GM18858 (cell line): Measurements from ENCODE around the gene OVOL1.
"Not testable (repeated sequence)": the region's sequence is repeated elsewhere in the genome, so short reads cannot be mapped to it uniquely, and the experiment has no call there.

Experiments
- ATAC-seq: cut with Tn5 transposase; IDR thresholded peaks from one replicate; pipeline ENCODE4 v1.9.1; 2021; ENCODE audit not compliant: unreplicated experiment

Gene OVOL1

DNA sequence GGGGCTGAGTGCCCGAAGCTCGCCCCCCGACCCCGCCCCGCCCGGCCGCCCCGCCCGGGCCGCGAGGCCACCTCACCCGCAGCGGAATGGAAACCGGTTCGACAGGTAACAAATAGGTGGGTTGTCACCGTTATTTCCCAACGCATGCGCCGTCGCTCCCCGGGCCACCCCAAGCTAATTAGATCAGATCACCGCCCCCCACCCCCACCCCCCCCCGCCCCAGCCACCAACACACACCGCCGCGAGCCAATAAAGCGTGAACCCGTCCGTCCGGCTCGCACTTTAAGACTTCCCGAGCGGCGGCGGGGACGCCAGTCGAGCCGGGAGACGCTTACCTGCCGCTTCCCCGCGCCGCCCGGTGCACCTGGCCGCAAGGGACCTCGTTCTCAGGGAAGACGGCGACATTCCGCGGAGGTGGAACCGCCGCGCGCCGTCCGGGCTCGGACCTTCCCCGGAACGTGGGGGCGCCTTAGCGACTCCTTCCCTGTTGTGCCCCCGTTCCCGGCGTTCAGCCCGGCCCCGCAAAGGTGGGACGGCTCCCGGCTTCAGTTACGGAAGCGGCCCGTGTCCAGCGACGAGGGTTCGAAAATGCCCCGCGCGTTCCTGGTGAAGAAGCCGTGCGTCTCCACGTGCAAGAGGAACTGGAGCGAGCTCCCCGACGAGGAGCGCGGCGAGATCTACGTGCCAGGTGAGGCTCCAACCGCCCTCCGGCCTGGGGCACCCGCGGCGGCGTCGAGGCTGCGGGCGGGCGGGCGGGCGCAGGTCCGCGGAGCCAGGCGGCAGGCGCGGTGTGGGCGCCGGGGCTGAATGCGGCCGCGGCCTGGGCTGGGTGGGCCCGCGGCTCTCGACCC lies at the start of gene OVOL1:
Gene OVOL1 (plus strand): TSS at position 278 of the 851 bp plus-strand sequence. CDS start 311 bp downstream, at position 589.
- no peak for ATAC-seq

DNA sequence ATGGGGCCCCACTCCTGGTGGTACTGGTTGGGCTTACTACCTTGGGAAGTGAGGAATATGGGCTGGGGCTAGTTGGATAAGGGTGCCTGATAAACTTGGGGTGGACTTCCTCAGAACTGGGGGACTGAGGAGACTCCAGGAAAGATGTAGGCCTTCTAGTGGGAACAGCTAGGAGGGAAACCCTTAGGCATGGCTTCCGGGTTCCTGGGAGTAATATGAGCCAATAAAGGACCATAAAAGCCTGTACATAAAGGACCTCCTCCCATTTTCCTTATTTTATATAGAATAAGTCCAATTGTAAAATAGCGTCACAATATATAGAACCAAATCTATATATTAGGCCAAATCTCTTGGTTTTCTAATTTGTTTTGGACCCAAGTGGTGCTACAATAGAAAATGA lies 47.8 kb upstream of the OVOL1 start:
- no peak for ATAC-seq

DNA sequence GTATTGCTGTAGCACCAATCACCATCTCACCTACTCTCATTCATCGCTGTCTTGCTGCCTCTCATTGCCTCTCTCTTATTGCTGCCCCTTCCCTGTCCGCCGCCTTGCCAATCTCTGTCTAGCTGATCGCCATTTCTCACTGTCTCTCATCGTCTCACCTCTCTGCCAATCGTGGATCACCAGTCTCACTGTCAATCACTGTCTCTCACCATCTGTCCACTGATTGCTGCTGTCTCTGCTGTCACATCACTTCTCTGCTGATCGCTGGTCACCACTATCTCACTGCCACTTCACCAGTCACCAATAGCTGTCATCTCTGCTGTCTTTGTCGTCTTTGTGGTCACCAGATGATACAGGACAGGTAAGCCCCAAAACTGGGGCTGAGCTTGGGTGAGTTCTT lies 45.7 kb upstream of the OVOL1 start:
- no peak for ATAC-seq

DNA sequence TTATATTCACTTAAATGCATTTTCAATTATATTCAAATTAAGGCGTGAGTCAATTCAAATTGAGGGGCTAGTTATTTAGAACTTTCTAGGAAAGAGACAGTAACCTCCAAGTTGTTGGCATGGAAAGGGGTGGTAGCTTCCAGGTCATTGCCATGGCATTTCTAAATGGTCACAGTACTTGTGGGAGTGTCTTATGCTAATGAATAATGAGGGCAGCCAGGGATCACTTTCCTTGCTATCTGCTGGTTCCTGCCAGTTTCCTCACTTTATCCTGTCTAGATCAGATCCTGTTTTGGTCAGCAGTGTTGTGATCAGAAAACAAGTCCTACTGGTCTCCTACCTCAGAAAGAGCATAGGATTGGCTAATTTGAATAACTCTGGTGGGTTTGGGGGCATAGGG lies 44.5 kb upstream of the OVOL1 start:
- no peak for ATAC-seq

DNA sequence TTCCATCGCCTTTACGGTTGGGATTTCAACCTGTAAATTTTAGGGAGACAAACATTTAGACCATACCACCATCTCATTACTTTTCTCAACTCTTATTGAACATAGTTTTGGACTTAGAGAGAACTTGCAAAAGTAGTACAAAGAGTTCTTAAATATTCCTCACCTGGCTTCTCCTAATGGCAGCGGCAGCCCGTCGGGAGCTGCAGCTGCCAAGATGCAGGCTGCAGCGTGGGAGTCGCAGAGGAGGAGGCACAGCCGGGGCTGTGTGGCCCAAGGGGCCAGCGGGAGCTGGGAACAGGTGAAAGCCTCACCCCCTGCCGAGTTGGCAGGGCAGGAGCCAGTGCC lies 43.2 kb upstream of the OVOL1 start:
- no peak for ATAC-seq

DNA sequence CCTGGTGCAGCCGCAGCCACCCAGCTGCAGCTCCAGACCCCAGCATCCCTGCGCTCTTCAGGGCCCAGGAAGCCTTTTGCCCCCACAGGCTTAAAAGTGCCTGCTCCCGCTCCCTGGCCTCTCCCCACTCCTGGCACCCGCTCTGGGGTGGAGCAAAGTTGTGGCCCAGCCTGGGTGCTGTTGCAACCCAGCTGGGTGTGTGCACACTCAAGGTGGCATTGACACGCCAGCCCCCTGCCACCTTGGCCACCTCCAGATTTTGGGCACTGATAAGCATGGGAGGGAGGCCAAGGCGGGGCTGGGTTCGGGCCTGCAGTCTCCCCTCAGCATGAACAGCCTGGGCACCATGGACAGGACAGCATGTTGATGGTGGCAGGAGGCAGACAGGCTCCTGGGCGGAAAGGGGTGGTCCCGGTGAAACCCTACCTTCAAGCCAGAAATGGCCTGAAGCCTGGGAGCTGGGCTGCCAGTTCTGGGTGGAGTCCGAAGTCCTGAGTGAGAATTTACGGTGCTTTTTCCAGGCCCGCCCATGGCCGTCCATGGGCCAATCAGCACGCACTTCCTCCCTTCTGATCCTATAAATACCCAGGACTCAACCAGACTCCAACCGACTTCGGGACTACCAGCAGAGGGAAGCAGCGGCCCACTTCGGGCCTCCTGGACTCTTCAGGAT lies 42.7 kb upstream of the OVOL1 start:
- ATAC-seq, result no peak

DNA sequence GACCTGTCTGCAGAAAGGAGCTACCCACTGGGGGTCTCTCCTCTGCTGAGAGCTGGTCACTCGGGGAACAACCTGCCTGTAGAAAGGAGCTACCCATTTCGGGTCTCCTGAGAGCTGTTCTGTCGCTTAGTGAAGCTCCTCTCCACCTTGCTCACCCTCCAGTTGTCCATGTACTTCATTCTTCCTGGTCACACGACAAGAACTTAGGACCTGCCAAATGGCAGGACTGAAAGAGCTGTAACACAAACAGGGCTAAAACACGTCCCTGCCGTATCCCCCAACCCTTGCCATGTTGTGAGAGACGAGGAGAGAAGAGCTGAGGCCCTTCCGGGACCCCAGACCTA lies 42.2 kb upstream of the OVOL1 start:
- ATAC-seq, result no peak

DNA sequence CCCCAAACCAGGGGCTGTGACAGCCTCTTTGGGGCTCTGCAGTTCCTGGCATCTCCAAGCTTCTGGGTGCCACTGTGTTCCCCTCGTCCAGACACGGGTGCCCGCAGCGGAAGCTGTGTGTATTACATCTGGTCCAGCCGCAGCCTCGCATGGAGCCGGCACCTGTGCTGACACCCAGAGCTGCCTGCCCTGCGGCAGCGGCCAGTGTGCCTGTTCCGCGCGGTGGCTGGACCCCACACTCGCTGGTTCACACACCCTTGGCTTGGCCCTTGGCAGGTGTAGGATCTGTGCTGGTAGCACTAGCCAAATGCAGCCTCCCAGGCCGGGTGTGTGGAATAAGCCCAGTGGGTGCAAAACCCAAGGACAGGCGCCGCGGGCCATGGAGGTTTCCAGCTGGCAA lies 41.8 kb upstream of the OVOL1 start:
- no peak for ATAC-seq

DNA sequence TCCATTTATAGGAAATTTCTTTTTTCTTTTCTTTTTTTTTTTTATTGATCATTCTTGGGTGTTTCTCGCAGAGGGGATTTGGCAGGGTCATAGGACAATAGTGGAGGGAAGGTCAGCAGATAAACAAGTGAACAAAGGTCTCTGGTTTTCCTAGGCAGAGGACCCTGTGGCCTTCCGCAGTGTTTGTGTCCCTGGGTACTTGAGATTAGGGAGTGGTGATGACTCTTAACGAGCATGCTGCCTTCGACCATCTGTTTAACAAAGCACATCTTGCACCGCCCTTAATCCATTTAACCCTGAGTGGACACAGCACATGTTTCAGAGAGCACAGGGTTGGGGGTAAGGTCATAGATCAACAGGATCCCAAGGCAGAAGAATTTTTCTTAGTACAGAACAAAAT lies 24.7 kb upstream of the OVOL1 start:
- not testable (repeated sequence) for ATAC-seq

DNA sequence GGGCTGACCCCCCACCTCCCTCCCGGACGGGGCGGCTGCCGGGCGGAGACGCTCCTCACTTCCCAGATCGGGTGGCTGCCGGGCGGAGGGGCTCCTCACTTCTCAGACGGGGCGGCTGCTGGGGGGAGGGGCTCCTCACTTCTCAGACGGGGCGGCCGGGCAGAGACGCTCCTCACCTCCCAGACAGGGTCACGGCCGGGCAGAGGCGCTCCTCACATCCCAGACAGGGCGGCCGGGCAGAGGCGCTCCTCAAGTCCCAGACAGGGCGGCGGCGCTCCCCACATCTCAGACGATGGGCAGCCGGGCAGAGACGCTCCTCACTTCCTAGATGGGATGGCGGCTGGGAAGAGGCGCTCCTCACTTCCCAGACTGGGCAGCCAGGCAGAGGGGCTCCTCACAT lies 24.0 kb upstream of the OVOL1 start:
- not testable (repeated sequence) for ATAC-seq

DNA sequence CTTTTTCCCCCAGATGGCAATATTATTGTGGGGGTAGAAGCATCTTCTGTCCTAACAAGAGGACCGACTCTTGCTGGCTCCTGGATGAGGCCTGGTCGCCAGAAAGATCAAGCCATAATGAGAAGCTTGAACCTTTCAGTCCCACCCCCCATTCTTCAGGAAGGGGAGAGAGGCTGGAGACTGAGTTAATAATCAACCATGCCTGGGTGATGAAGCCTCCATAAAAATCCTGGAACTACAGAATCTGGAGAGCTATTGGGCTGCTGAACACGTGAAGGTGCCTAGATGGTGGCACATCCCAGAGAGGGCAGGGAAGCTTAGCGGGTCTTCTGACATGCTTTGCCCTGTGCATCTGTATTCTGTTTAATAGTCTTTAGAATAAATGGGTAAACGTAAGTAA lies 22.4 kb upstream of the OVOL1 start:
- no peak for ATAC-seq

DNA sequence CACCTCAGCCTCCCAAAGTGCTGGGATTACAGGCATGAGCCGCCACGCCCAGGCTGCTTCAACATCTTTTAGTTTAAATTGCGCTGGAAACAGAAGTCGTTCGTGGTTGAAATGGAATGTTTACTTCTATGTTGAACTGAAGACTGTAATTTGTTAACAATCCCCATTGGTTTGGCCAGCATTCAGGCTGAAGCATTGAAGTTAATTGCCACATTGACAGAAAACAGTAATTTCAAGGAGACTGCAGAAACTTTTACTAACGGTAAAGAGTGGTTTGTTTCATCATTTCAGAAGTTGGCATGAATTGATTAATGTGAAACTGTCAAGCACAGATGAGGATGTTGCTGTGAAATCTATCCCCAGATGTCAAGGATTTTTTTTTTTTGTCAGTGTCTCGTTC lies 20.3 kb upstream of the OVOL1 start:
- no peak for ATAC-seq

DNA sequence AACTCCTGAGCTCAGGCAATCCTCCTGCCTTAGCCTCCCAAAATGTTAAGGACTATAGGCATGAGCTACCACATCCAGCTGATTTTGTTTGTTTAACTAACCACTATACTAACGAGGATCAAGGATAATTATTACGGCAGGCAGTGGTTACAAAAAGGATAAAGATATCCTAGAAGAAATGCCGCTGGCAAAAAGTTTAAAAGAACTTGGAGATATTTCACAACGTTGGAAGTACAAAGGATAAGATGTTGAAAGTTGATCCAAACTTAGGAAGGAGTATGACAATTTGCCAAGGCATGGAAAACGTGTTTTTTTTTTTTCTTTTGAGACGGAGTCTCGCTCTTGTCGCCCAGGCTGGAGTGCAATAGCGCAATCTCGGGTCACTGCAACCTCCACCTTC lies 19.5 kb upstream of the OVOL1 start:
- no peak for ATAC-seq

DNA sequence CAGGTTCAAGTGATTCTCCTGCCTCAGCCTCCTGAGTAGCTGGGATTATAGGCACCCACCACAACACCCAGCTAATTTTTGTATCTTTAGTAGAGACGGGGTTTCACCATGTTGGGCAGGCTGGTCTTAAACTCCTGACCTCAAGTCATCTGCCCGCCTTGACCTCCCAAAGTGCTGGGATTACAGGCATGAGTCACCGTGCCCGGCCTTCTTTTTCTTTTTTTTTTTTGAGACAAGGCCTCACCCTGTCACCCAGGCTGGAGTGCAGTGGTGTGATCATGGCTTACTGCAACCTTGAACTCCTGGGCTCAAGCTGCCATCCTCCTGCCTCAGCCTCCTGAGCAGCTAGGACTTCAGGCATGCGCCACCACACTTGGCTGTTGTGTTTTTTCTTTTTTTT lies 19.1 kb upstream of the OVOL1 start:
- not testable (repeated sequence) for ATAC-seq

DNA sequence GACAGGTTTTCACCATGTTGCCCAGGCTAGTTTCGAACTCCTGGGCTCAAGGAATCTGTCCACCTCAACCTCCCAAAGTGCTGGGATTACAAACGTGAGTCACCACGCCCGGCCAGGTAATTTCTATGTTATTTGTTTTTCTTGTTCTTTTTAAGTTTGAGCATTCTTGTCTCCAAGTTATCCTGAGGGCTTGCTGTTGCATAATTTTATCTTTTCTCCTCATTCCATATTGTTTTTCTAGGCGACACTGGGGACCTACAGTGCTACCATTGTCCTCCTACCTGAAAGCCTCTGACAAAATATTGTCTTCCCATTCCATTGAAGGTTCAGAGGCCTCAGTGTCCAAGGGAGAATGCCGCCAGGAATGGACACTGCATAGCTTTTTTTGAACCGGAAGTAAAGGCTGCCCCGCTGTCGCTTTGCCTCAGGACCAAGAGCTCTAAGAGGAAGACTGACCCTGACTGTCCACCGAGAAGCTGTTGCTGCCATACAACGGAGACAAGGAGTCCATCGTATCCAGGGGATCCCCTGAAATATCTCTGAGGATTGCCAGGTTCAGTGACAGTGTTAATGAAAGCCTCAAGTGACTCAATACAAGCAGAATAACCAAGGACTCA lies 15.8 kb upstream of the OVOL1 start:
- ATAC-seq, result no peak

DNA sequence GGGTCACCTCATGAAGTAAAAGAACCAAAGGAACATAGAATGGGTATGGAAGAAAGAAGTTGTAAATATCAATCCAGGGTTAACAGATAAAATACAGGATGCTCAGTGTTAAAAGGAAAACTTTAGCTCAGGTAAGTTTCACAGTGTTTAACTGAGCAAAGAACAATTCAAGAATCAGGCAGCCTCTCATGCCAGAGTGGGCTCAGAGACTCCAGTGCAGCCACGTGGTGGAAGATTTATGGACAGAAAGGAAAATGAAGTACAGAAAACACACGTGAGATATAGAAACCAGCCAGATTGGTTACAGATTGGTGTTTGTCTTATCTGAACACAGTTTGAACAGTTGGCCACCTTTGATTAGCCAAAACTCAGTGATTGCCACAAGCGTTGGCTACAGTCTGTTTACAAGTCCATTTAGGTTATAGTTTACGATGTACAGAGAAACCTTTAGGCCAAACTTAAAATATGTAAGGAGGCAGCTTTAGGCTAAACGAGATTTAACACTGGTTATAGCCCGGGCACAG lies 15.2 kb upstream of the OVOL1 start:
- no peak for ATAC-seq

DNA sequence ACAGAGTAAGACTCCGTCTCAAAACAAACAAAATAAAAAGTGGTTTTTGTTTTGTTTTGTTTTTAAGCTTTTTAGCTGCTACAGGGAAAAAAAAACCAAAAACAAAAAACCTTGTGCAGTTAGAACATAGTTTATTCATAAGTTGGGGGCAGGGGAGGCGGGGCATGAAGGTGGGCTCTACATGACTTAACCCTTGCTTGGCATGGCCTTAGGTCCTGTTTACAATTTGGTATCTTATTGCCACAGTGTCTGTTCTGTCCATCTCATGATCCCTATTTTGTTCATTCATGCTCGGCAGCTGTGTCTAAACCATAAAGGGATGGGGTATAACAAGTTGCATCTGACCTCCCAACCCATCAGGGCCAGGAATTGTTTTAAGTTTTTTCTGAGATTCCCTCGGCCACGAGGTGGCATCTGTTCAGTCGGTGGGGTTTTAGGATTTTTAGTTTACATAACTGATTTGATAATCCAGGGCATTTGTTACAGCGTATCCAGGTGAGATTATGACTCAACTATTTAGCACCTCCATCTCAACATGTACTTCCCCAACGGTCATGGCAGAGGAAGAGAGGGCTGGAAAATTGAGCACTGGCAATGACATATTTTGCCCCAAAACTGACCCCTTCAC lies 13.0 kb upstream of the OVOL1 start:
- ATAC-seq, result no peak

DNA sequence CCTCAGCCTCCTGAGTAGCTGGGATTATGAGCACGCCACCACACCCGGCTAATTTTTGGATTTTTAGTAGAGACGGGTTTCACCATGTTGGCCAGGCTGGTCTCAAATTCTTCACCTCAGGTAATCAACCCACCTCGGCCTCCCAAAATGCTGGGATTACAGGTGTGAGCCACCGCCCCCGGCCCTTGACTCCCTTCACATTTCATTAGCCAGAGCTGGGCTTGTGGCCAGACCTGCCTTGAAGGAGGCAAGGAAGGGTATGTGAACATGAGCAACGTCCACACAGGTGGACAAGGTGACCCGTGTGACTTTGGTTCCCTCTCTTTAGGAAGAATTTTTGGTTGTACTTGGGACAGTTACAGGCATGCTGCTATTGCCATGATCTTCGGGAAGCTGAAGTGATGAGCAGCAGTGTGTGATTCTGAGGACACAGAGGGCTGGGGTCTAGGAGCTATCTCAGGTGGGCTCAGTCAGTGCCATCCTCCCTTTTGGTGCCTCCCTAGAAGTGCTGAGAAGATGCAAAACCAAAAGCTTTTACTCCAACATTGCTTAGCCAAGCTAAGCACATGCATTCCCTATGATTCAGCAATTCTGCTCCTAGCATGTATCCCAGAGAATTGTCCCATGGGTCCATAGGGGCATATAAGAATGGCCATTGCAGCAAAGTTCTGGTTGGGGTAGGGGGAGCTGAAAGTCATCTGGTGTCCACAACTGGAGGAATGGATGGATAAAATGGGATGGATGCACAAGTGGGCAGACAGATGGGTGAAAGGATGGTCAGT lies 12.1 kb upstream of the OVOL1 start:
- no peak for ATAC-seq

DNA sequence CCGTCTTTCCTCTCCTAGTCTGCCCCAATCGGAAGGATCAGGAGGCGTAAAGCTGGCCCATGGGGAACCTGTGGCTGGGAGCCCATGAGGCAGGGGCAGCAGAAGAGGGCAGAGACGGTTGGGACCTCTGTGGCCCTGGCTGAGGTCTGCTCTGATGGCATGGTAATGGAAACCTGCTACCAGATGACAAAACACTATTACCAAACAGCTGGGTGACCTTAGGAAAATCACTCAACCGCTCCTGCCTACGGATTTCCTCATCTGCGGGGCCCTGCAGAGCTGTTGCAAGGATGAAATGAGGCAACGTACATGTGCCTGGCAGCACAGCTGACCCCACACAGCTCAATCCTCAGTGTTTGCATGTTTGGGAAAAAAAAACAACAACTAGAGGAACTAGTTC lies 10.7 kb upstream of the OVOL1 start:
- ATAC-seq, result no peak

DNA sequence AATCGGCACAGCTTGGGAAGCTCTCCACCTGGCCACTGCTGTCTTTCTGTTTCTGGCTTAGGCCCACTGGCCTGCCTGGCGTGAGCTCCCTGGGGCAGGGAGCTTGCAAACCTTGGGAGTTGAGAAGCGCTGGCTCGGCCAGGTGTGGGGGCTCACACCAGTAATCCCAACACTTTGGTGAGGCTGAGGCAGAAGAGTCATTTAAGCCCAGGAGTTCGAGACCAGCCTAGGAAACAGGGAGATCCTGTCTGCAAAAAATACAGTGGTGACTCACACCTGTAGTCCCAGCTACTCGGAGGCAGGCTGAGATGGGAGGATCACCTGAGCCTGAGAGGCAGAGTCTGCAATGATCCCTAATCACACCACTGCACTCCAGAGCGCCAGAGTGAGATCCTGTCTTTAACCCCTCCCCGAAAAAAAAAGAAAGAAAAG lies 10.1 kb upstream of the OVOL1 start:
- no peak for ATAC-seq

DNA sequence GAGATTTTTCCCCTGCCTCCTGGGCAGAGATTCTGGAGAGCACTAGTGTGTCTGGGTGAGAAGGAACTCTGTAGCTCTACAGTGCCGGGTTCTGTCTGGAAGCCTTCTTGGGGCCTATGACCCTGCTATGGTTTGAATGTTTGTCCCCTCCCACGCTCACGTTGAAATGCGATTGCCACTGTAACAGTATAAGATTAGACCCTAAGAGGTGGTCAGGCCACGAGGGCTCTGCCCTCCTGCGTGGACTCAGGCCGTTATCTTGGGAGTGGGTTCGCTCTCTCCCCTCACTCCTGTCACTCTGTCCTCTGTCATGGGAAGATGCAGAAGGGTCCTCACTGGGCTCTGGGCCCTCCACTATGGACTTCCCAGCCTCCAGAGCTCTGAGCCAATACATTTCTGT lies 9.6 kb upstream of the OVOL1 start:
- ATAC-seq, result no peak
